Astrocyte (in vitro differentiated cells and primary cell): ENCODE measurements around the gene SREK1IP1.

ENCODE experiments used
- EZH2 ChIP-seq: IDR thresholded peaks from 2 replicates; pipeline ENCODE4 v1.6.1; 2012; ENCODE audit warnings: mild to moderate bottlenecking, low read length, inconsistent platforms; ENCODE audit not compliant: insufficient read depth
- TF ChIP-seq, protein P1 (sequence below): IDR thresholded peaks from 2 replicates; pipeline ENCODE4 v1.5.1; 2011; ENCODE audit warnings: low read depth, mild to moderate bottlenecking, inconsistent platforms, low read length, moderate library complexity; ENCODE audit not compliant: insufficient read depth

DNA sequence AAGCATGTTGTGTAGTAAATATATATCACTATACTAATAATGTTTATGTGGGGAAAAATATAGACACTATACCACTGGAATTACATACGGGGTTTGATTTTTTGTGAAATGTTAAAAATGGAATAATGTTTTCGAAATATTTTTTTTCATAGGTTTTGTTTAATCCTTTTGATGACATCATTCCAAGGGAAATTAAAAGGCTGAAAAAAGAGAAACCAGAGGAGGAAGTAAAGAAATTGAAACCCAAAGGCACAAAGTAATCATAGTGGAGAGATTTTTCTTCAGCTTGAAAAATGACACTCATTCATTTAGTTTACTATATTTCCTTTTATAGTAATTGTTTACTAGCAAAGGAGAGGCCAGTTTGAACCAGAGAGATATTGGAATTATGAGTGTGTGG is 17.9 kb upstream of the SREK1IP1 start:
- TF ChIP-seq, protein P1, sequence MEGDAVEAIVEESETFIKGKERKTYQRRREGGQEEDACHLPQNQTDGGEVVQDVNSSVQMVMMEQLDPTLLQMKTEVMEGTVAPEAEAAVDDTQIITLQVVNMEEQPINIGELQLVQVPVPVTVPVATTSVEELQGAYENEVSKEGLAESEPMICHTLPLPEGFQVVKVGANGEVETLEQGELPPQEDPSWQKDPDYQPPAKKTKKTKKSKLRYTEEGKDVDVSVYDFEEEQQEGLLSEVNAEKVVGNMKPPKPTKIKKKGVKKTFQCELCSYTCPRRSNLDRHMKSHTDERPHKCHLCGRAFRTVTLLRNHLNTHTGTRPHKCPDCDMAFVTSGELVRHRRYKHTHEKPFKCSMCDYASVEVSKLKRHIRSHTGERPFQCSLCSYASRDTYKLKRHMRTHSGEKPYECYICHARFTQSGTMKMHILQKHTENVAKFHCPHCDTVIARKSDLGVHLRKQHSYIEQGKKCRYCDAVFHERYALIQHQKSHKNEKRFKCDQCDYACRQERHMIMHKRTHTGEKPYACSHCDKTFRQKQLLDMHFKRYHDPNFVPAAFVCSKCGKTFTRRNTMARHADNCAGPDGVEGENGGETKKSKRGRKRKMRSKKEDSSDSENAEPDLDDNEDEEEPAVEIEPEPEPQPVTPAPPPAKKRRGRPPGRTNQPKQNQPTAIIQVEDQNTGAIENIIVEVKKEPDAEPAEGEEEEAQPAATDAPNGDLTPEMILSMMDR, result no peak
- no peak for TF ChIP-seq EZH2
